22Rv1 (cell line): ENCODE data around the gene CD3D.

Experiments
- H3K27ac ChIP-seq: fragments of 450-650 bp; 2 replicates; pipeline ENCODE4 v1.5.1; 2017
- ZFX ChIP-seq: fragments of 450-650 bp; IDR thresholded peaks from 2 replicates; pipeline ENCODE4 v1.6.1; 2017; ENCODE audit warnings: antibody characterized with exemption, borderline replicate concordance
- TF ChIP-seq, protein P1 (sequence below): fragments of 450-650 bp; IDR thresholded peaks from 2 replicates; pipeline ENCODE4 v1.5.1; 2017; ENCODE audit warnings: mild to moderate bottlenecking

The CD3D gene

DNA sequence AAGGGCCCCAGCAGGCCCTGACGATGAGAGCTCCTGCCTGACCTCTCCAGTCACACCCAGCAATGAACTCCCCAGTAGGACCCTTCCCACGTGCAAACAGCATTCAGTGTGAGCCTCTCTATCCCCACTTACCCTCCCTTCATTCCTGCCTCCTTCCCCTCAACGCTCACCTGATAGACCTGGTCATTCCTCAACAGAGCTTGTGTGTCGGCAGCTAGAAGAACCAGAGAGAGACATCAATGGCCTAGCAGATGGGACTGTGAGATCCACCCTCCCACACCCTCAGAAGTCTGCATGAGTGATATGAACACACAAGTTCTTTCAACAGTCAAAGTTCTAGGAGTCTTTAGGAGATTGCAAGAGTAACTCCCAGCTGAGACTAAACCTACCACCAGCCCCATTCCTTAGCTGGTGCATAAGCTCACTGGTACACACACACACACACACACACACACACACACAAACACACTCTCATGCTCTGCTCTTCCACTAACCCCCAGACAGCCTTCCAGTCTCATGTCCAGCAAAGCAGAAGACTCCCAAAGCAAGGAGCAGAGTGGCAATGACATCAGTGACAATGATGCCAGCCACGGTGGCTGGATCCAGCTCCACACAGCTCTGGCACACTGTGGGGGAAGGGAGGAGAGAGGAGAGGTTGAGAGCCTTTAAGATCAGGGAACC, 3.1 kb downstream of the CD3D start:
- H3K27ac ChIP-seq = no peak overlapping the region
- TF ChIP-seq ZFX = no peak
- TF ChIP-seq, protein P1, sequence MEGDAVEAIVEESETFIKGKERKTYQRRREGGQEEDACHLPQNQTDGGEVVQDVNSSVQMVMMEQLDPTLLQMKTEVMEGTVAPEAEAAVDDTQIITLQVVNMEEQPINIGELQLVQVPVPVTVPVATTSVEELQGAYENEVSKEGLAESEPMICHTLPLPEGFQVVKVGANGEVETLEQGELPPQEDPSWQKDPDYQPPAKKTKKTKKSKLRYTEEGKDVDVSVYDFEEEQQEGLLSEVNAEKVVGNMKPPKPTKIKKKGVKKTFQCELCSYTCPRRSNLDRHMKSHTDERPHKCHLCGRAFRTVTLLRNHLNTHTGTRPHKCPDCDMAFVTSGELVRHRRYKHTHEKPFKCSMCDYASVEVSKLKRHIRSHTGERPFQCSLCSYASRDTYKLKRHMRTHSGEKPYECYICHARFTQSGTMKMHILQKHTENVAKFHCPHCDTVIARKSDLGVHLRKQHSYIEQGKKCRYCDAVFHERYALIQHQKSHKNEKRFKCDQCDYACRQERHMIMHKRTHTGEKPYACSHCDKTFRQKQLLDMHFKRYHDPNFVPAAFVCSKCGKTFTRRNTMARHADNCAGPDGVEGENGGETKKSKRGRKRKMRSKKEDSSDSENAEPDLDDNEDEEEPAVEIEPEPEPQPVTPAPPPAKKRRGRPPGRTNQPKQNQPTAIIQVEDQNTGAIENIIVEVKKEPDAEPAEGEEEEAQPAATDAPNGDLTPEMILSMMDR = no peak

DNA sequence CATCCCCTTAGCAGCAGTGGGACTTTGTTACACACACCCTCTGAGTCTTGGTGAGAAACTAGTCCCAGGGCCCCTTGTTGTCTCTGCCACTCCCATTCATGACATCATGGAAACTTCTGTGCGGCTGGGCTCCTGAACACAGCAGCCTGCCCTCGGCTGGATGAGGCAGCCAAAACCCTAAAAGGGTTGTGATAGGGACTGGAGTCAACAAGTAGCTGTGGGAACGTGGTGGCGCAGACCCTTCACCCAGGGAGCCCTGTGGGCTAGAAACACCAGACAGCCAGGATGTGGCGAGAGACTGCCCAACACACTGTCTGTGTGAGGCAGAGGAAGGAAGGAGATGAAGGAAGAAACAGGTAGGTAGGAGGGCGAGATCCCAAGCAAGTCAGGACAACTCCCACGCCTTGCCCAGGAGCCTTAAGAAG, 3.9 kb downstream of the CD3D start:
- TF ChIP-seq, protein P1 = no peak
- no peak for TF ChIP-seq ZFX

DNA sequence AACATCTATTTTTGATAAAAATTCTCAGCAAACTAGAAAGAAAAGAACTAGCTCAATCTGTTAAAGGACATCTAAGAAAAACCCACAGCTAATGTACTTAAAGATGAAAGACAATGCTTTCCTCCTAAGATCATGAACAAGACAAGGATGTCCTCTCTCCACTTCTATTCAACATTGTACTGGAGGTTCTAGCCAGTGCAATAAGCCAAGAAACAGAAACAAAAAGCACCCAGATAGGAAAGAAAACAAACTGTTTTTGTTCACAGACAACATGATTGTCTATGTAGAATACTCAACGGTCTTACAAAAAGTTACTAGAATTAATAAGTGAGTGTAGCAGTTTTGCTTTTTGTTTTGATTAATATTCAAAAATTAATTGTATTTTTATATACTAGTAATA, 7.8 kb downstream of the CD3D start:
- TF ChIP-seq, protein P1 = no peak
- TF ChIP-seq ZFX = no peak
- H3K27ac ChIP-seq = no peak overlapping the region

More for the DNA sequence above, 3.9 kb downstream of the CD3D start:
- no peak overlapping the region for H3K27ac ChIP-seq

DNA sequence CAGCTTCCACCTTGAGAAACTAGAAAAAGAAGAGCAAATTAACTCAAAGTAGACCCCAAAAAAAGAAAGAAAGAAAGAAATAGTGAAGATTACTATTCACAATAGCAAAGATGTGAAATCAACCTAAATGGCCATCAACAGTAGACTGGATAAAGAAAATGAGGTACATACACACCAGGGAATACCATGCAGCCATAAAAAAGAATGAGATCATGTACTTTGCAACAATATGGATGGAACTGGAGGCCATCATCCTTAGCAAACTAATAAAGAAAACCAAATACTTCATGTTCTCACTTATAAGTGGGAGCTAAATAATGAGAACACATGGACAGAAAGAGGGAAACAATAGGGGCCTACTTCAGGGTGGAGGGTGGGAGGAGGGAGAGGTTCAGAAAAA, 13.8 kb downstream of the CD3D start:
- TF ChIP-seq, protein P1 = no peak
- H3K27ac ChIP-seq = no peak overlapping the region

DNA sequence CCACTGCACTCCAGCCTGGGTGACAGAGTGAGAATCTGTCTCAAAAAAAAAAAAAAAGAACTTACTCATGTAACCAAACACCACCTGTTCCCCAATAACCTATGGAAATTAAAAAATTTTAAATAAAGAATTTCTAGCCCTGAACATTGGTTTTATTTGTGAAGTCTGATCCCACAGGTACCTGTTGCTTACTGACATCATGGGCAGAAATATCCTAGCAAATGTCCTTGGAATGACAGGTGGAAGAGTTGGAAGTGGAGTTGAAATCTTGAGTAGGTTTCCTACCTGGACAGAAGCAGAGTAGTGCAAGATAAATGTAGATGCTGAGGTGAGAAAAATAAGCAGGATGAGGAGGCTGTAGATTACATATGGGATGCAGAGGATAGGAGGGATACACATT, 17.2 kb downstream of the CD3D start:
- TF ChIP-seq ZFX = no peak
- TF ChIP-seq, protein P1 = no peak
- H3K27ac ChIP-seq = no peak overlapping the region

DNA sequence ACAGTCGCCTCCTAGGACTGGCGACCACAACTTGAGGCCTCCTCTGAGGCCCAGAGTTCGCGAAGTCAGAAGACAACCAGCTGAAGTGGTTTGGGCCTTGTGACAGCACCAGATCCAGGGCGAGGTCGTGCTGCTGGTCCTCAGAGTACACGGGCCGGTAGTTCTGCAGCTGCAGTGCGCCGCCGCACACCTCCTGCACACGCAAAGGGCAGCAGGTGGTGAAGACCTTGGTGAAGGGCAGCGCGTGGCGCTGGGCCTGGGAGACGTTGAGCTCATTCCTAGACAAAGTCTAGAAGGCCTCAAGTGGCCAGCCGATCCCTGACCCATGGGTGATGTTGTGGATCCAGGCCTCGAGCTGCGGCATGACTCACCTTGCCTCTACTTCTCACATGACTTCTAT, 19.8 kb downstream of the CD3D start:
- no peak overlapping the region for H3K27ac ChIP-seq
- TF ChIP-seq, protein P1 = no peak
- TF ChIP-seq ZFX = no peak

DNA sequence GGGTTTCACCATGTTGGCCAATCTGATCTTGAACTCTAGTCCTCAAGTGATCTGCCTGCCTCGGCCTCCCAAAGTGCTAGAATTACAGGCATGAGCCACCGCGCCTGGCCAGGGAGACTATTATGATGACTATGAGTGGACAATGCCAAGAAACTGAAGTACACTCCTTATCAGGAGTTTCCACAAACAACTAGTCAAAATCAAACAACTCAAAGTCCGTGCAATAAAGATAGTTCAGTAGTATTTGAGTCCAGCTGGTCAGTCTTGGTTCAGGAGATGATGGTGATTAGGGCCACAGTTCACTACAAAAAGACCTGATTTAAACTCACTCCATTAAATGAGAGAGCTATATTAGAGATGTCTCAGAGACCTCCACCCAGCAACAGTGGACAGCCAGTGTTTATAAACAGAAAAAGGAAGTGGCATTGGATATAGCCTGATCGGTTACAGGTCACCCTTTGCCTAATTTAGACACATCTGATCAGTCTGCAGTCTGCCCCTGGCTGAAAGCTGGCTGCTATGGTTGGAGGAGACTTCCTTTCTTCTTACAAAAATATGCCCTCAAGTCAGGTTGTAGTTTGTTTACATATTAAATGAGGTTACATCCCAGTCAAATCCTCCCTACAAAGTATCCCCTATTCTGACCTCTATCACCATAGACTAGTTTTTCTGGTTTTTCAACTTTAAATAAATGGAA, 21.0 kb downstream of the CD3D start:
- no peak overlapping the region for H3K27ac ChIP-seq

More for the DNA sequence above, 21.0 kb downstream of the CD3D start:
- TF ChIP-seq, protein P1 = no peak
- TF ChIP-seq ZFX = no peak
